Endothelial cell of umbilical vein (primary cell): ENCODE results near the gene BSG. TPM values are rescaled to one million over a fixed set of nuclear protein-coding genes. Genes with fewer than 3 reads are reported as not detected.

Experiments used
- BruUV-seq: library from RNA; stranded (reverse); fragments of 400-500 nt; replicated peaks from 2 replicates; lab custom pipeline; 2021; lab: Mats Ljungman, UMichigan
- CTCF ChIA-PET: fragments of 300-600, 350-600 bp; sonication (Branson Sonifier 250); formaldehyde crosslinking; loops from one replicate; lab custom pipeline; 2021; ENCODE audit warnings: antibody characterized with exemption, inconsistent platforms; lab: Charles Lee
- POLR2A ChIA-PET: fragments of 300-600, 350-600 bp; sonication (Branson Sonifier 250); formaldehyde crosslinking; loops from one replicate; lab custom pipeline; 2021; ENCODE audit warnings: antibody characterized with exemption, inconsistent platforms; lab: Charles Lee
- DNase-seq: peaks from one replicate; pipeline ENCODE4 v3.0.0-alpha.2; 2011; ENCODE audit warnings: low read depth, low spot score
- FAIRE-seq: peaks from 2 replicates; lab custom pipeline; 2011; peaks lifted over from hg19 to GRCh38; lab: Jason Lieb, UNC
- H2AFZ ChIP-seq: 2 replicates; pipeline ENCODE4 v1.6.0; 2012; ENCODE audit warnings: low read depth, low read length, control low read depth, inconsistent platforms
- H3K27ac ChIP-seq: 2 replicates; pipeline ENCODE4 v1.5.1; 2011; ENCODE audit warnings: low read depth, mild to moderate bottlenecking, control low read depth, low read length, moderate library complexity; ENCODE audit not compliant: insufficient read depth
- H3K27me3 ChIP-seq, 2 experiments: 2 replicates each; pipeline versions ENCODE4 v1.6.0 to v1.6.1; 2011; ENCODE audit warnings: low read length in 2 of 2, mixed read lengths in 1 of 2; ENCODE audit not compliant: control insufficient read depth in 2 of 2, insufficient read depth in 2 of 2
- H3K36me3 ChIP-seq, 2 experiments: 2 replicates in 1 of 2; 3 replicates in 1 of 2; pipeline ENCODE4 v1.5.1; 2011; ENCODE audit warnings: low read length in 2 of 2, mild to moderate bottlenecking in 1 of 2, moderate library complexity in 1 of 2; ENCODE audit not compliant: control insufficient read depth in 2 of 2, insufficient read depth in 2 of 2; ENCODE audit errors: extremely low read depth in 1 of 2
- H3K4me1 ChIP-seq: 3 replicates; pipeline ENCODE4 v1.5.1; 2011; ENCODE audit warnings: mild to moderate bottlenecking, low read length; ENCODE audit not compliant: control insufficient read depth, insufficient read depth; ENCODE audit errors: extremely low read depth
- H3K4me2 ChIP-seq: 2 replicates; pipeline ENCODE4 v1.6.1; 2011; ENCODE audit warnings: low read length, control low read depth, mixed read lengths; ENCODE audit not compliant: insufficient read depth
- H3K4me3 ChIP-seq, 3 experiments: fragments of 200-600 bp in 1 of 3; sonication (generic), shearing (Covaris generic) in 1 of 3; replicated peaks in 1 of 3; 2 replicates each; pipeline ENCODE4 v1.5.1; 2011 to 2016; ENCODE audit warnings: control low read depth in 3 of 3, low read length in 3 of 3, mild to moderate bottlenecking in 2 of 3, inconsistent platforms in 1 of 3, low read depth in 1 of 3, moderate library complexity in 1 of 3; ENCODE audit not compliant: insufficient read depth in 1 of 3
- H3K79me2 ChIP-seq: 2 replicates; pipeline ENCODE4 v1.6.0; 2012; ENCODE audit warnings: low read length, inconsistent platforms; ENCODE audit not compliant: control insufficient read depth, insufficient read depth
- H3K9ac ChIP-seq: replicated peaks from 2 replicates; pipeline ENCODE3; 2011; ENCODE audit warnings: low read length, control low read depth; ENCODE audit not compliant: insufficient read depth; ENCODE audit errors: extremely low read depth
- H3K9me1 ChIP-seq: replicated peaks from 3 replicates; pipeline ENCODE4 v1.6.0; 2011; ENCODE audit warnings: mild to moderate bottlenecking, low read length; ENCODE audit not compliant: control insufficient read depth, insufficient read depth; ENCODE audit errors: extremely low read depth
- H3K9me3 ChIP-seq: replicated peaks from 2 replicates; pipeline ENCODE4 v1.5.1; 2012; ENCODE audit warnings: low read length, inconsistent platforms; ENCODE audit not compliant: control insufficient read depth, insufficient read depth
- H4K20me1 ChIP-seq: replicated peaks from 2 replicates; pipeline ENCODE3; 2011; ENCODE audit warnings: mild to moderate bottlenecking, low read length; ENCODE audit not compliant: control insufficient read depth, insufficient read depth; ENCODE audit errors: extremely low read depth
- CTCF ChIP-seq, 2 donors: IDR thresholded peaks; 1 replicate in 1 of 2; 2 replicates in 1 of 2; pipeline ENCODE4 v1.5.1; 2011; ENCODE audit warnings: low read length in 2 of 2, mild to moderate bottlenecking in 2 of 2, moderate library complexity in 2 of 2, control low read depth in 1 of 2, inconsistent platforms in 1 of 2, low read depth in 1 of 2; ENCODE audit not compliant: insufficient read depth in 1 of 2; ENCODE audit errors: extremely low read depth in 1 of 2
- EZH2 ChIP-seq: IDR thresholded peaks from 2 replicates; pipeline ENCODE4 v1.6.1; 2012; ENCODE audit warnings: borderline replicate concordance, low read depth, mild to moderate bottlenecking, moderate library complexity, low read length, inconsistent platforms; ENCODE audit not compliant: severe bottlenecking
- FOS ChIP-seq: IDR thresholded peaks from 2 replicates; pipeline ENCODE4 v1.6.1; 2011; ENCODE audit warnings: mild to moderate bottlenecking, low read length, moderate library complexity, borderline replicate concordance; ENCODE audit not compliant: insufficient read depth
- GATA2 ChIP-seq: IDR thresholded peaks from 2 replicates; pipeline ENCODE4 v1.7.0; 2011; ENCODE audit warnings: low read depth, mild to moderate bottlenecking, moderate library complexity, mixed read lengths, low read length; ENCODE audit not compliant: insufficient read length, insufficient read depth
- JUN ChIP-seq: IDR thresholded peaks from 2 replicates; pipeline ENCODE4 v1.6.1; 2011; ENCODE audit warnings: borderline replicate concordance, low read depth; ENCODE audit not compliant: insufficient read length, insufficient read depth
- MYC ChIP-seq: IDR thresholded peaks from one replicate; pipeline ENCODE4 v1.6.1; 2011; ENCODE audit warnings: mild to moderate bottlenecking, low read depth, low read length
- POLR2A ChIP-seq: IDR thresholded peaks from 2 replicates; pipeline ENCODE4 v1.6.1; 2012; ENCODE audit warnings: low read depth, mild to moderate bottlenecking, control low read depth, low read length
- POLR2AphosphoS5 ChIP-seq: IDR thresholded peaks from 2 replicates; pipeline ENCODE4 v1.6.1; 2012; ENCODE audit warnings: low read depth, mild to moderate bottlenecking, control low read depth, low read length, moderate library complexity; ENCODE audit not compliant: insufficient read depth
- dilution Hi-C: fragments of 300-500 bp; cut with MboI; formaldehyde crosslinking; loops from one replicate; pipeline ENCODE4 v1.15.0; 2019; ENCODE audit warnings: low sequenced_read_pairs; ENCODE audit not compliant: extremely low pct_ligation_motif_present
- intact Hi-C: fragments of 100-400 bp; cut with micrococcal nuclease; formaldehyde crosslinking; loops from one replicate; pipeline ENCODE4 v1.10.0; 2022
- polyA plus RNA-seq, 4 experiments: library from polyadenylated mRNA; depleted of rRNA in 3 of 4; stranded (reverse) in 3 of 4; unstranded in 1 of 4; fragments of >200 nt; gene quantifications; 2 replicates each; pipeline versions ENCODE4 v1.2.1 to v1.2.3, GENCODE V29; 2011 to 2012; ENCODE audit warnings: missing spikeins in 1 of 4
- total RNA-seq: library from RNA; stranded (reverse); gene quantifications from 2 replicates; pipeline ENCODE4 v1.2.3, GENCODE V29; 2021
- TF ChIP-seq, protein P1 (sequence below): IDR thresholded peaks from 2 replicates; pipeline ENCODE4 v1.6.1; 2011; ENCODE audit not compliant: insufficient read depth, insufficient read length

The BSG gene
- total and polyA plus RNA-seq, 2 donors (not counting 3 experiments of a cell fraction or from before 2014, with no cell fraction given): 485 to 661 TPM

DNA sequence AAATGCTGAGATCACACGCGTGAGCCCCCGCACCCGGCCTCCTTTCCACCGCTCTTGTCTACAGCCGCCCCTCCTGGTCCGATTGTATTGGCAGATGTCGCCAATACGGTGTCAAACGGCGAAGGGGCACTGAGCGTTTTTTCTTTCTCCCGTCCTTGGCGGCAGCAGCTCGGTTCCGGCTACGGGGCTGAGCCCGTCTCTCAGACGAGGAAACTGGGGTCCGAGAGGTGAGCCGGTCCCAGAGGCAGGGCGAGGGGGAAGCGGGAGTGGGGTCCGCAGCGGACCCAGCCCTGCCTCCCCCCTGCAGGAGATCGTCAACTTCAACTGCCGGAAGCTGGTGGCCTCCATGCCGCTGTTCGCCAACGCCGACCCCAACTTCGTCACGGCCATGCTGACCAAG lies 40.5 kb downstream of the BSG start:
- H3K9me3 ChIP-seq: no peaks in the 10 kb centered on the region
- peaks cover 0 to 2% of the 10 kb centered on the region in 2 experiments for H3K36me3 ChIP-seq
- no peak overlapping the region for H3K4me2 ChIP-seq
- no peak for DNase-seq
- no peak overlapping the region for H2AFZ ChIP-seq
- H3K27me3 ChIP-seq: no peaks in the 10 kb centered on the region
- FAIRE-seq: no peak
- dilution Hi-C loops (no loop called here), intact Hi-C loops (no loop called here)
- no TSS peak for BruUV-seq
- no peak overlapping the region for H3K4me3 ChIP-seq
- H3K79me2 ChIP-seq: no peaks in the 10 kb centered on the region
- H3K9ac ChIP-seq: no peak overlapping the region
- TF ChIP-seq POLR2AphosphoS5 (no peak), GATA2 (no peak)
- H3K4me1 ChIP-seq: peaks cover 8% of the 10 kb centered on the region
- H3K27ac ChIP-seq: no peak overlapping the region
- ChIA-PET POLR2A (interaction anchor here (0.6 kb wide), 1 partner anchor 264 kb away, joined by 3 read pairs; no protein-coding TSS in a partner anchor), CTCF (no interaction called here)
- H4K20me1 ChIP-seq: no peaks in the 10 kb centered on the region
- H3K9me1 ChIP-seq: no peaks in the 10 kb centered on the region

DNA sequence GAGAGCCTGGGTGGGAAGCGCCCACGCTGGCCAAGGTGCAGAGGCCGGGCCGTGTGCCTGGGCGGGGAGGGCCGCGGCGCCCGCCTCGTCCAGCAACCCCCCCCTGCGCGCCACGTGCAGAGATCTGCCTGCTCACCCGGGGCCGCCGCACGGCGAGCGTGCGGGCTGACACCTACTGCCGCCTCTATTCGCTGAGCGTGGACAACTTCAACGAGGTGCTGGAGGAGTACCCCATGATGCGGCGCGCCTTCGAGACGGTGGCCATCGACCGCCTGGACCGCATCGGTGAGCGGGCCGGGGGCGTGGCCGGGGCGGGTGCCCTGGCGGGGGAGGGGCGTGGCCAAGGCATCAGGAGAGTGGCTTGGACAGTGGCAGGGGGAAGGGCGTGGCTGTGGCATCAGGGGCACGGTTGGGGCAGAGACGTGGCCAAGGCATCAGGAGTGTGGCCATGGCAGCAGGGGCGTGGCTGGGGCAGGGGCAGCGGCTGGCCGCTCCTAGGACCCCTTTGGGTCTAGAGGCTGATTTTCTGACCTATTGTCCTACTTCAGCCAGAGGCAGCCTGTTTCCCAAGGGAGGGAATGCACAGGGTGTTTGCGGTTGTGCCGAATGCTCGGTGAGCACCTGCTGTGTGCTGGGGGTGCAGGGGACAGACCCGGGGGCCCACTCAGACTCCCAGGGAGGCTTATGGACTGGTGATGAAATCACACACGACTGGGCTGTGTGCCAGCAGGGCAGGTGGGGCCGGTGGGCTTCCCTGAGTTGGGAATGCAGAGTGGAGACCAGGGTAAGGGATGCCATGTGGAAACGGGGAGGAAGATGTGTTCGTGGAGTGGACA lies 41.6 kb downstream of the BSG start:
- TF ChIP-seq GATA2 (no peak), FOS (no peak), JUN (no peak), CTCF (IDR thresholded peaks at IDR 0.05; ENCODE audit: extremely low read depth in 1 of 2, insufficient read depth in 1 of 2, low read depth in 1 of 2, low read length in 2 of 2) (no peak), MYC (no peak), POLR2AphosphoS5 (no peak), EZH2 (no peak), POLR2A (no peak)
- TF ChIP-seq, protein P1, sequence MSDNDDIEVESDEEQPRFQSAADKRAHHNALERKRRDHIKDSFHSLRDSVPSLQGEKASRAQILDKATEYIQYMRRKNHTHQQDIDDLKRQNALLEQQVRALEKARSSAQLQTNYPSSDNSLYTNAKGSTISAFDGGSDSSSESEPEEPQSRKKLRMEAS: no peak
- peaks cover 3 to 5% of the 10 kb centered on the region in 2 experiments for H3K36me3 ChIP-seq
- DNase-seq (no peak), FAIRE-seq (no peak)
- no peak overlapping the region for H2AFZ ChIP-seq
- no peaks in the 10 kb centered on the region for H4K20me1 ChIP-seq
- no peaks in the 10 kb centered on the region for H3K27me3 ChIP-seq
- no peaks in the 10 kb centered on the region for H3K9me1 ChIP-seq
- no peaks in the 10 kb centered on the region for H3K79me2 ChIP-seq
- BruUV-seq: no TSS peak
- dilution Hi-C loops (no loop called here), intact Hi-C loops (no loop called here)
- H3K4me3 ChIP-seq: no peak overlapping the region
- CTCF ChIA-PET: no interaction called here
- POLR2A ChIA-PET: no interaction called here
- H3K27ac ChIP-seq: no peak overlapping the region
- H3K9ac ChIP-seq: no peak overlapping the region
- no peak overlapping the region for H3K4me2 ChIP-seq
- peaks cover 8% of the 10 kb centered on the region for H3K4me1 ChIP-seq
- no peaks in the 10 kb centered on the region for H3K9me3 ChIP-seq
